Rectal smooth muscle tissue (tissue), 1 donor: Measurements from ENCODE around the gene EXOC4.

Experiments
- H3K27ac ChIP-seq: one replicate; pipeline ENCODE4 v1.7.0; 2013; ENCODE audit warnings: low read depth, low read length, inconsistent platforms
- H3K27me3 ChIP-seq: one replicate; pipeline ENCODE4 v1.7.0; 2013; ENCODE audit warnings: low read length; ENCODE audit not compliant: control insufficient read depth, insufficient read depth
- H3K36me3 ChIP-seq: one replicate; pipeline ENCODE4 v1.7.0; 2013; ENCODE audit warnings: low read length; ENCODE audit not compliant: control insufficient read depth, insufficient read depth
- H3K4me1 ChIP-seq: one replicate; pipeline ENCODE4 v1.7.0; 2013; ENCODE audit warnings: low read length; ENCODE audit not compliant: control insufficient read depth, insufficient read depth
- H3K4me3 ChIP-seq: one replicate; pipeline ENCODE4 v1.7.0; 2013; ENCODE audit warnings: low read length
- H3K9ac ChIP-seq: one replicate; pipeline ENCODE4 v1.7.0; 2013; ENCODE audit warnings: low read length

Gene EXOC4

GRCh38 chr7:134104166-134104565 is 851.3 kb downstream of the EXOC4 start:
- Histone ChIP-seq H3K4me1 (no peaks in the 10 kb centered on the region), H3K27me3 (no peaks in the 10 kb centered on the region), H3K36me3 (no peaks in the 10 kb centered on the region), H3K4me3 (no peak overlapping the region), H3K9ac (no peak overlapping the region), H3K27ac (no peak overlapping the region)

GRCh38 chr7:134105841-134106240 is 853.0 kb downstream of the EXOC4 start:
- no peak overlapping the region for H3K27ac ChIP-seq
- no peak overlapping the region for H3K9ac ChIP-seq
- no peaks in the 10 kb centered on the region for H3K36me3 ChIP-seq
- no peaks in the 10 kb centered on the region for H3K4me1 ChIP-seq
- no peak overlapping the region for H3K4me3 ChIP-seq
- H3K27me3 ChIP-seq = no peaks in the 10 kb centered on the region

- Histone ChIP-seq H3K27me3 (no peaks in the 10 kb centered on the region), H3K4me3 (no peak overlapping the region), H3K36me3 (no peaks in the 10 kb centered on the region), H3K9ac (no peak overlapping the region), H3K27ac (no peak overlapping the region), H3K4me1 (no peaks in the 10 kb centered on the region)
These were observed 855.9 kb downstream of the EXOC4 start for GRCh38 chr7:134108802-134109201.

- Histone ChIP-seq H3K36me3 (no peaks in the 10 kb centered on the region), H3K27me3 (no peaks in the 10 kb centered on the region), H3K9ac (no peak overlapping the region), H3K4me1 (no peaks in the 10 kb centered on the region), H3K4me3 (no peak overlapping the region), H3K27ac (no peak overlapping the region)
These were observed 860.8 kb downstream of the EXOC4 start for GRCh38 chr7:134113655-134114054.

GRCh38 chr7:134114992-134115391 is 862.1 kb downstream of the EXOC4 start:
- Histone ChIP-seq H3K27ac (no peak overlapping the region), H3K4me1 (no peaks in the 10 kb centered on the region), H3K36me3 (no peaks in the 10 kb centered on the region), H3K4me3 (no peak overlapping the region), H3K9ac (no peak overlapping the region), H3K27me3 (no peaks in the 10 kb centered on the region)
